SK-N-SH (cell line): ENCODE results near the gene GLCE.

ENCODE experiments used
- CTCF ChIP-seq: fragments of 200-600 bp; sonication (generic); IDR thresholded peaks from 2 replicates; pipeline ENCODE4 v1.6.1; 2017; ENCODE audit warnings: antibody characterized with exemption, mild to moderate bottlenecking, moderate library complexity
- EP300 ChIP-seq, 2 experiments: IDR thresholded peaks; 2 replicates each; pipeline versions ENCODE4 v1.4.0 to v1.6.1; 2012; ENCODE audit warnings: borderline replicate concordance in 1 of 2, low read depth in 1 of 2, low read length in 1 of 2
- POLR2AphosphoS5 ChIP-seq: IDR thresholded peaks from 2 replicates; pipeline ENCODE4 v1.6.1; 2012; ENCODE audit warnings: low read depth, low read length
- REST ChIP-seq: IDR thresholded peaks from 2 replicates; pipeline ENCODE4 v1.6.1; 2012; ENCODE audit warnings: mild to moderate bottlenecking, low read depth, low read length, moderate library complexity
- YY1 ChIP-seq: IDR thresholded peaks from 2 replicates; pipeline ENCODE4 v1.4.0; 2012; ENCODE audit warnings: low read depth, mild to moderate bottlenecking

- TF ChIP-seq CTCF (no peak), POLR2AphosphoS5 (no peak), EP300 (IDR thresholded peaks at IDR 0.05; ENCODE audit: borderline replicate concordance in 1 of 2, low read depth in 1 of 2, low read length in 1 of 2) (no peak), YY1 (no peak), REST (no peak)
Observed at GRCh38 chr15:69135499-69135898, 24.9 kb upstream of the GLCE start.
